SU-DHL-6 (cell line): Measurements from ENCODE around the gene USP54.

Experiments
- CTCF ChIP-seq: fragments of 200-600 bp; sonication (generic); IDR thresholded peaks from one replicate; pipeline ENCODE4 v1.5.1; 2017; ENCODE audit warnings: antibody characterized with exemption, mild to moderate bottlenecking, low read length, moderate library complexity; ENCODE audit not compliant: insufficient read depth, poor library complexity, severe bottlenecking
- EZH2phosphoT487 ChIP-seq: fragments of 200-600 bp; sonication (generic), shearing (Covaris generic); conservative IDR thresholded peaks from 2 replicates; pipeline ENCODE4 v1.6.1; 2018; ENCODE audit warnings: mild to moderate bottlenecking, antibody characterized with exemption, low read length, moderate library complexity, mixed read lengths

- TF ChIP-seq CTCF (no peak), EZH2phosphoT487 (no peak)
Measured at GRCh38 chr10:73493781-73494180, 97.4 kb downstream of the USP54 start.
